ENCODE results near the gene WRAP73. TPM values are rescaled to one million over a fixed set of nuclear protein-coding genes. Genes with fewer than 3 reads are reported as not detected.

The WRAP73 gene
- total and polyA plus RNA-seq, 9 of the 15 experiments (the other 6 are each of a cell fraction or from before 2014, with no cell fraction given), result 4.3 to 51.8 (median 30.1) TPM

DNA sequence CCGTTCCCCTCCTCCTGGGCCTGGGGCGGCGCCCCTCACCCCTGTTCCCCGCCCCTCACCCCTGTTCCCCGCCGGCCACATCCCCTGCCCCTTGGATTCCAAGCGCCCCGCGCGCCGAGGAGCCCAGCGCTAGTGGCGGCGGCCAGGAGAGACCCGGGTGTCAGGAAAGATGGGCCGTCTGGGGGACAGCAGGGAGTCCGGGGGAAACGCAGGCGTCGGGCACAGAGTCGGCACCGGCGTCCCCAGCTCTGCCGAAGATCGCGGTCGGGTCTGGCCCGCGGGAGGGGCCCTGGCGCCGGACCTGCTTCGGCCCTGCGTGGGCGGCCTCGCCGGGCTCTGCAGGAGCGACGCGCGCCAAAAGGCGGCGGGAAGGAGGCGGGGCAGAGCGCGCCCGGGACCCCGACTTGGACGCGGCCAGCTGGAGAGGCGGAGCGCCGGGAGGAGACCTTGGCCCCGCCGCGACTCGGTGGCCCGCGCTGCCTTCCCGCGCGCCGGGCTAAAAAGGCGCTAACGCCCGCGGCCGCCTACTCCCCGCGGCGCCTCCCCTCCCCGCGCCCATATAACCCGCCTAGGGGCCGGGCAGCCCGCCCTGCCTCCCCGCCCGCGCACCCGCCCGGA lies 2.1 kb upstream of the WRAP73 start, which contains the start of gene TP73 (continued):
- TF ChIP-seq, protein P1, sequence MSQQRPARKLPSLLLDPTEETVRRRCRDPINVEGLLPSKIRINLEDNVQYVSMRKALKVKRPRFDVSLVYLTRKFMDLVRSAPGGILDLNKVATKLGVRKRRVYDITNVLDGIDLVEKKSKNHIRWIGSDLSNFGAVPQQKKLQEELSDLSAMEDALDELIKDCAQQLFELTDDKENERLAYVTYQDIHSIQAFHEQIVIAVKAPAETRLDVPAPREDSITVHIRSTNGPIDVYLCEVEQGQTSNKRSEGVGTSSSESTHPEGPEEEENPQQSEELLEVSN (IDR thresholded peaks at IDR 0.05; ENCODE audit: borderline replicate concordance in 1 of 2, extremely low read depth in 1 of 2, insufficient read depth in 1 of 2, insufficient read length in 1 of 2, low read depth in 1 of 2, low read length in 1 of 2, poor library complexity in 1 of 2, severe bottlenecking in 1 of 2), result peak; percentile 57 to 85
- TF ChIP-seq, protein P2, sequence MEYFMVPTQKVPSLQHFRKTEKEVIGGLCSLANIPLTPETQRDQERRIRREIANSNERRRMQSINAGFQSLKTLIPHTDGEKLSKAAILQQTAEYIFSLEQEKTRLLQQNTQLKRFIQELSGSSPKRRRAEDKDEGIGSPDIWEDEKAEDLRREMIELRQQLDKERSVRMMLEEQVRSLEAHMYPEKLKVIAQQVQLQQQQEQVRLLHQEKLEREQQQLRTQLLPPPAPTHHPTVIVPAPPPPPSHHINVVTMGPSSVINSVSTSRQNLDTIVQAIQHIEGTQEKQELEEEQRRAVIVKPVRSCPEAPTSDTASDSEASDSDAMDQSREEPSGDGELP (CRISPR knock-in tag; IDR thresholded peaks at IDR 0.05; ENCODE audit: borderline replicate concordance), result peak; percentile 57; the same call in 1 of the 2 replicates
- TF ChIP-seq, protein P3, sequence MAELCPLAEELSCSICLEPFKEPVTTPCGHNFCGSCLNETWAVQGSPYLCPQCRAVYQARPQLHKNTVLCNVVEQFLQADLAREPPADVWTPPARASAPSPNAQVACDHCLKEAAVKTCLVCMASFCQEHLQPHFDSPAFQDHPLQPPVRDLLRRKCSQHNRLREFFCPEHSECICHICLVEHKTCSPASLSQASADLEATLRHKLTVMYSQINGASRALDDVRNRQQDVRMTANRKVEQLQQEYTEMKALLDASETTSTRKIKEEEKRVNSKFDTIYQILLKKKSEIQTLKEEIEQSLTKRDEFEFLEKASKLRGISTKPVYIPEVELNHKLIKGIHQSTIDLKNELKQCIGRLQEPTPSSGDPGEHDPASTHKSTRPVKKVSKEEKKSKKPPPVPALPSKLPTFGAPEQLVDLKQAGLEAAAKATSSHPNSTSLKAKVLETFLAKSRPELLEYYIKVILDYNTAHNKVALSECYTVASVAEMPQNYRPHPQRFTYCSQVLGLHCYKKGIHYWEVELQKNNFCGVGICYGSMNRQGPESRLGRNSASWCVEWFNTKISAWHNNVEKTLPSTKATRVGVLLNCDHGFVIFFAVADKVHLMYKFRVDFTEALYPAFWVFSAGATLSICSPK (IDR thresholded peaks at IDR 0.05; ENCODE audit: borderline replicate concordance), result no peak
- 0 out of 4 replicates have a peak, but pooled peaks of 1 of the 2 experiments have one; percentile 44 for TF ChIP-seq NONO (IDR thresholded peaks at IDR 0.05; ENCODE audit: low read depth in 2 of 2, low read length in 1 of 2)
- TF ChIP-seq RUNX1 (IDR thresholded peaks at IDR 0.05; ENCODE audit: low read depth), result no peak
- TF ChIP-seq NFIX (CRISPR knock-in tag; IDR thresholded peaks at IDR 0.05; ENCODE audit: low read depth), result no peak
